Inflammatory macrophage (primary cell): ENCODE measurements around the gene SLC12A8.

ENCODE experiments used
- DNase-seq, 2 donors: peaks; one replicate each; pipeline ENCODE4 v3.0.0-alpha.2; 2020 to 2022

SLC12A8 gene

GRCh38 chr3:125136966-125137357, 75.6 kb downstream of the SLC12A8 start:
- no peak for DNase-seq

DNA sequence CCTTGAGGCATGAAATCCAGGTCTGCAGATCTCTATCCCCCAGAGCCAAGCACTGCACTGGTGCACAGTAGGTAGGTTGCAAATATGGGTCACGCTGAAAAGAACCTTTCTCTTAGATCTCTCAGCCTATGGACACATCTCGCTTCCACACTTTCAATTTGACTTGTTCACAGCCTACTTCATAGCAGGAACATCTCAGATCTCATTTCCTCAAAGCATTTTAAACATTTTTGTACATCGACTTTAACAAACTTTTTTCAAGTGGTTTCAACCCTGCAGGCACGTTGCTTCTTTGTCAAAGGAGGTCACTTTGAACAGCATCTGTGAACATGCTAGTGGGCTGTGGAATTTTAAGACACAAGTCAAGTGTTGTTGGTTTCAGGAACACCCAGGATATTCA, 76.0 kb downstream of the SLC12A8 start:
- no peak for DNase-seq

- no peak for DNase-seq
These were observed 77.6 kb downstream of the SLC12A8 start for GRCh38 chr3:125134952-125135351.

DNA sequence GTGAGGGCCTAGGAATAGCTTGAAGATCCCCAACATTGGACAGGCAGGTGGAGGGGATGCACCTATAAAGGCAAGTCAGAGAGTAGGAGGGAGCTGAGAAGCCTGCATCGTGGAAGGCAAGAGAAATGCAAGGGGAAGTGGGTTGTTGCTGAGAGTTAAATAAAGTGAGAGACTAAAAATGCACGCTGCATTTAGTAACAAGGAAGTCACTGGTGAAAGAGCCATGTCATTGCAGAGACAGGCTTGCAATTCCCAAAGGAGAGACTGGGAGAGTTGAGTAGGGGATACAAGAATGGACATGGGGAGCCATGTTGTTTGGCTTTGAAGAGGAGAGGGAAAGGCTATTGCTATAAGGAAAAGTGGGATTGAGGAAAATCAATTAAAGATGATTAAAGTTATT, 79.7 kb downstream of the SLC12A8 start:
- peak; percentile 55 to 59 for DNase-seq

GRCh38 chr3:125129512-125129997, 83.0 kb downstream of the SLC12A8 start:
- peak in 1 of 2 donors; percentile 67 for DNase-seq

DNA sequence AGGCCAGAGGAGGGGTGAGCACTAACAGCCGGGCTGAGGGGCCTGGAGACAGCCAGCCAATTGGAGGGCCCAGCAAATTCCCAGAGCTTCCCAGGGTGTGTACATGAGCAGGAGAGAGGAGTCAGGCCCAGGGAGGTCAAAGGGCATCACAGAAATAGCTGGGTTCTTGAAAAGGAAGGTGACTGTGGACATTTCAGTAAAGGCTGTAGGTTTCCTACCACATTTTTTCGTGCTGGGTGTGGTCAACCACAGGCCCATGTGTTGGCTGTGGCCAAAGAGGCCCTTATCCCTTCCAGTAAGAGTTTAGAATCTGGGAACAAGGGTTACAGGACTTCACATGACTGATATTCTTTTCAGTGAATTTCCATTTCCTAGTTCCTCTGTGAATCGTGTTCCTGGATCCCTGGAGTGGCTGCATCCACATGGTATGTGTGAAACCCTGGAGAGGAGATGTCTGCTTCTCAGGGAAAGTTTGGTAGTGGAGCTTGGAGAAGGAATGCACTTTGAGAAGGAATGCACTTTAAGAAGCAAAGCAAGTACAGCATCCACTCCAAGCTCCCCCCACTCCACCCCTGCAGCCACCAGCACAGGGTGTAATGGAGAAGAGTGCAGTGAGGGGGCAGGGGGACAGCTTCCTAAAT, 83.6 kb downstream of the SLC12A8 start:
- peak; percentile 76 to 83 for DNase-seq

GRCh38 chr3:125126323-125126722, 86.2 kb downstream of the SLC12A8 start:
- DNase-seq, result no peak

- DNase-seq, result peak in 1 of 2 donors; percentile 22
These were observed 86.7 kb downstream of the SLC12A8 start for GRCh38 chr3:125125821-125126245.

- DNase-seq, result peak; percentile 71 to 87
These were observed 88.9 kb downstream of the SLC12A8 start for GRCh38 chr3:125123451-125124305.

GRCh38 chr3:125121246-125122010, 91.1 kb downstream of the SLC12A8 start:
- DNase-seq, result no peak

- no peak for DNase-seq
These were observed 92.0 kb downstream of the SLC12A8 start for GRCh38 chr3:125120379-125121122.

- DNase-seq, result peak; percentile 31 to 58
These were observed 92.7 kb downstream of the SLC12A8 start for GRCh38 chr3:125119752-125120378.

GRCh38 chr3:125118600-125118999, 93.9 kb downstream of the SLC12A8 start:
- no peak for DNase-seq

GRCh38 chr3:125117631-125118191, 94.8 kb downstream of the SLC12A8 start:
- DNase-seq, result no peak

DNA sequence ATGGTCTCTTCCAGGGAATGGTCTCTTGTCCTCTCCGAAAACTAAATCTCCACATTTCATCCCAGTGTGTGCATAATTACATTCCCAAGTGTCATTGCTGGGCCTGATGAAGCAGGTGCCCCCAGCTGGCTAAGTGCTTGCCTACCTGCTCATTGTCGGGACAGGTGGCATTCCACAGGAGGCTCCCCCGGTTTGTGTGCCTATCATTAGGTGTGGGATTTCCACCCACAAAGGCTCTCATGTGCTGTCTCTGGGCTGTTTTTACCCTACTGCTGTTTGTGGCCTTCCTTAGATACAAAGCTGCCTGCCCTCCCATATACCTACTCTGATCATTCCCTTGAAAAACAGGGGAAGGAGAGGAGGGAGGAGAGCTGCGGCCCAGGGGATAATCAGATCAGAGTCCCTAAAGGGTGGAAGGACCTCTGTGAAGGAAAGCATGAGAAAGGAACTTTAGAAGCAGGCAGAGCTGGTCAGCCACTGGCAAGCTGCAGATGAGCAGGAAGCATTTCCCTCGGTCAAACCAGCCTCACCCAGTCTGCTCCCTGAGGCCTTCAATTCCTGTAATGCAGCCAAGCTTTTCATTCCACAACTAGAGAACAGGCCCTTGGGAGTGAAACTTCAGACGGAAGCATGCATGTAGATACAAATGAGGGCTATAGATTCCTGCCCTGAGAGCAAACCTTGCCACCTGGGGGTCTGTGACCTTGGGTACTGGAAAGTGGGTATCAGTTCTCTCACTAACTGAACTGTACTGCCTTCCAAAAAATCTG, 96.1 kb downstream of the SLC12A8 start:
- DNase-seq, result no peak

DNA sequence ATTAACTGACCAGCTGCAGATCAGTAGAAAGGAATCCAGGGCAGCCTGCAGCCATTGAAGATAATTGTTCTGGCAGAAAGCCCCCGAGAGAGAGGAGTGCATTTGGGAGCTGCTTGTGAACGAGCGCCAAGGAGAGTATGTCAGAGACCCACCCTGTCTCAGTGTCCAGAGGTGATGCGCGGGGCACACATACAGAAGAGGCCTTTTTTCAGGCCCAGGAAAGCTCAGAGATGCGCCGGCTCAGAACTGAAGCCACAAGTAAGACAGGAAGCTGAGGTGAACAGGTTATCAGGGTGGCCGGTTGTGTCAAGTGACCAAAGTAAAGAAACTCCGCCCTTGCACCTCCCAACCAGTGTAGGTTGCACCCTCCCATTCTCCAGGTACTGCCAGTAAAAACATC, 96.9 kb downstream of the SLC12A8 start:
- no peak for DNase-seq

GRCh38 chr3:125112981-125113380, 99.6 kb downstream of the SLC12A8 start:
- DNase-seq, result no peak

GRCh38 chr3:125110876-125111480, 101.6 kb downstream of the SLC12A8 start:
- no peak for DNase-seq

- DNase-seq, result peak; percentile 10 to 31
These were observed 102.3 kb downstream of the SLC12A8 start for GRCh38 chr3:125110016-125110875.
